Common myeloid progenitor, CD34-positive (primary cell): ENCODE results near the gene HLA-DPB1.
A peak's percentile ranks its signal among the peaks of the same experiment; 100 is the strongest.
"Not testable (repeated sequence)": the region's sequence is repeated elsewhere in the genome, so short reads cannot be mapped to it uniquely, and the experiment has no call there.

Source experiments
- CTCF ChIA-PET: fragments of 350-600 bp; sonication (Branson Sonifier 250); formaldehyde crosslinking; loops from one replicate; lab custom pipeline; 2021; ENCODE audit warnings: antibody characterized with exemption; lab: Charles Lee
- POLR2A ChIA-PET: fragments of 350-600 bp; sonication (Branson Sonifier 250); formaldehyde crosslinking; loops from one replicate; lab custom pipeline; 2021; ENCODE audit warnings: antibody characterized with exemption; lab: Charles Lee
- DNase-seq, 3 donors: peaks; one replicate each; pipeline versions ENCODE4 v3.0.0 to v3.0.0-alpha.2; 2013
- H3K27ac ChIP-seq, 2 experiments: 1 replicate in 1 of 2; 2 replicates in 1 of 2; pipeline ENCODE4 v1.7.0; 2013; ENCODE audit warnings: inconsistent platforms in 2 of 2, low read length in 2 of 2, mild to moderate bottlenecking in 2 of 2, low read depth in 1 of 2, moderate library complexity in 1 of 2; ENCODE audit not compliant: severe bottlenecking in 2 of 2, insufficient read depth in 1 of 2, poor library complexity in 1 of 2
- H3K27me3 ChIP-seq, 5 experiments: replicated peaks in 2 of 5; 1 replicate in 3 of 5; 2 replicates in 2 of 5; pipeline versions ENCODE4 v1.6.1 to v1.7.0; 2013; ENCODE audit warnings: low read length in 4 of 5, mild to moderate bottlenecking in 2 of 5, moderate library complexity in 2 of 5, inconsistent platforms in 1 of 5; ENCODE audit not compliant: insufficient read depth in 5 of 5, control insufficient read depth in 4 of 5
- H3K36me3 ChIP-seq, 4 experiments: 1 replicate in 2 of 4; 2 replicates in 2 of 4; pipeline versions ENCODE4 v1.6.1 to v1.7.0; 2013; ENCODE audit warnings: low read length in 3 of 4, control low read depth in 1 of 4, mild to moderate bottlenecking in 1 of 4; ENCODE audit not compliant: control insufficient read depth in 4 of 4, insufficient read depth in 4 of 4
- H3K4me1 ChIP-seq, 4 experiments: 1 replicate in 3 of 4; 2 replicates in 1 of 4; pipeline versions ENCODE4 v1.6.1 to v1.7.1; 2013; ENCODE audit warnings: low read length in 3 of 4, mild to moderate bottlenecking in 3 of 4, control low read depth in 1 of 4, inconsistent platforms in 1 of 4, moderate library complexity in 1 of 4; ENCODE audit not compliant: control insufficient read depth in 4 of 4, insufficient read depth in 4 of 4; ENCODE audit errors: control extremely low read depth in 1 of 4
- H3K4me3 ChIP-seq, 7 experiments: 1 replicate in 4 of 7; 2 replicates in 3 of 7; pipeline versions ENCODE4 v1.5.1 to v1.7.0; 2013; ENCODE audit warnings: mild to moderate bottlenecking in 7 of 7, low read length in 6 of 7, moderate library complexity in 6 of 7, inconsistent platforms in 2 of 7, low read depth in 2 of 7, control low read depth in 1 of 7; ENCODE audit not compliant: insufficient read depth in 4 of 7, control insufficient read depth in 1 of 7; ENCODE audit errors: extremely low read depth in 1 of 7
- H3K9me3 ChIP-seq, 5 experiments: 1 replicate in 4 of 5; 2 replicates in 1 of 5; pipeline versions ENCODE4 v1.6.1 to v1.7.1; 2013; ENCODE audit warnings: low read length in 4 of 5, mild to moderate bottlenecking in 2 of 5, inconsistent platforms in 1 of 5, low read depth in 1 of 5, moderate library complexity in 1 of 5; ENCODE audit not compliant: control insufficient read depth in 4 of 5, insufficient read depth in 2 of 5; ENCODE audit errors: control extremely low read depth in 1 of 5
- WGBS: methylation state at CpG from one replicate; pipeline ENCODE4 v1.1.5; 2013; ENCODE audit not compliant: insufficient coverage; 5-methylcytosine and 5-hydroxymethylcytosine counted together

The HLA-DPB1 gene

DNA sequence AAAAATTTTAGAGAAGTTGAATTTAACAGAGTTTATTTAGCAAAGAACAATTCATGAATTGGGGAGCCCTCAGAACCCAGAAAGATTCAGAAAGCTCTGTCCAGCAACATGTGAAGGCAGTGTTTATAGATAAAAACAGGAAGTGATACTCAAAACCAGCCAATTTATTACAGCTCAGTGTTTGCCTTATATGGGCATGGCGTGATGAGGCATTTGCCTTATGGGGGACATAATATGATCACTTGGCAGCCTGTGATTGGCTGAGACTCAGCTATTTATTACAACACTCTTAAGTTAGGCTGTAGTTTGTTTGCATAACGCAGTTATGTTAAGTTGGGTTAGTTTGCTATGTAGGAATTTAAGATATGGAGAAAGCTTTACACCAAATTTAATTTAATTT lies 13.8 kb upstream of the HLA-DPB1 start:
- POLR2A ChIA-PET: interaction anchor here (0.9 kb wide), 1 partner anchor 11 kb away, joined by 3 read pairs; no protein-coding TSS in a partner anchor
- Histone ChIP-seq H3K27me3 (no peaks in the 10 kb centered on the region), H3K36me3 (peaks cover 2 to 20% (median 14%) of the 10 kb centered on the region in 4 experiments), H3K9me3 (peaks cover 0 to 4% (median 0%) of the 10 kb centered on the region in 5 experiments), H3K4me3 (no peak overlapping the region), H3K27ac (no peak overlapping the region), H3K4me1 (peaks cover 0 to 8% (median 1%) of the 10 kb centered on the region in 4 experiments)
- CTCF ChIA-PET: interaction anchor here (1.1 kb wide), 1 partner anchor 13 kb away, joined by 3 read pairs; no protein-coding TSS in a partner anchor
- peak; percentile 56 to 83 (median 82) for DNase-seq
- WGBS: no CpG with 5 or more reads among the region's 2 CpGs

- H3K4me3 ChIP-seq, H3K27me3 ChIP-seq, DNase-seq, H3K27ac ChIP-seq, POLR2A ChIA-PET, H3K9me3 ChIP-seq, H3K4me1 ChIP-seq: not testable (repeated sequence)
- peaks cover 2 to 35% (median 24%) of the 10 kb centered on the region in 4 experiments for H3K36me3 ChIP-seq
- 100% methylated on average over 1 of the region's 5 CpGs for WGBS
- CTCF ChIA-PET: interaction anchor here (0.9 kb wide), 1 partner anchor 104 kb away, joined by 3 read pairs; no protein-coding TSS in a partner anchor
Observed at GRCh38 chr6:33063435-33063834, 12.4 kb upstream of the HLA-DPB1 start.

DNA sequence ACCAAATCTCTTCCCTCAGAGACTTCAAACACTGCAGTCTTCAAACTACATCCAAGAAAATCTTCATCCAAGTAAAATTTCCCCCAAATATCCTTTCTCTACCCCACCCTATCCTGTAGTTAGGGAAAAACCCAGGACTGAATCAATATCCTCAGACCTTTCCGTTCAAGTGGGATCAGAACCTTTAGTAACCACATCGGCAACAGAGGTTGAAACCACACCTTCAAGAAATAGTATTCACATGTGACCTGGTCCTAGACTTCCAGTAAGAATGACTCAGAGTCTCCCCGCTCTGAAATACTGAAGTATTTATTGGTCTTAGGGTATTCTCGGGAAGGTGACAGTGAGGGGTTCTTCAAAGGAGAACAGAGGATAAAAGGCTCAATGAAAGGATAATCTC lies 11.1 kb upstream of the HLA-DPB1 start:
- Histone ChIP-seq H3K9me3 (peaks cover 0 to 7% (median 2%) of the 10 kb centered on the region in 5 experiments), H3K27ac (no peak overlapping the region), H3K27me3 (no peaks in the 10 kb centered on the region), H3K36me3 (peaks cover 6 to 47% (median 35%) of the 10 kb centered on the region in 4 experiments), H3K4me3 (no peak overlapping the region), H3K4me1 (peaks cover 0 to 4% (median 0%) of the 10 kb centered on the region in 4 experiments)
- no peak for DNase-seq
- 60% methylated on average over 1 of the region's 4 CpGs for WGBS
- CTCF ChIA-PET: interaction anchor here (1.3 kb wide), 1 partner anchor 11 kb away, joined by 5 read pairs; the partner anchor contains the start of gene HLA-DPB1
- POLR2A ChIA-PET: no interaction called here

- Histone ChIP-seq H3K4me3 (no peak overlapping the region), H3K27ac (no peak overlapping the region), H3K9me3 (peaks cover 0 to 7% (median 2%) of the 10 kb centered on the region in 5 experiments), H3K4me1 (peaks cover 0 to 10% (median 0%) of the 10 kb centered on the region in 4 experiments), H3K36me3 (peaks cover 6 to 50% (median 37%) of the 10 kb centered on the region in 4 experiments), H3K27me3 (no peaks in the 10 kb centered on the region)
- no peak for DNase-seq
- ChIA-PET POLR2A (no interaction called here), CTCF (interaction anchor here (0.9 to 1.3 kb wide), 2 partner anchors 10 to 20 kb away, joined by 3 to 5 read pairs; partner anchors contain the start of gene HLA-DPB1)
- 60% methylated on average over 1 of the region's 4 CpGs for WGBS
Observed at GRCh38 chr6:33065312-33065711, 10.5 kb upstream of the HLA-DPB1 start.

GRCh38 chr6:33066917-33067521 lies 8.8 kb upstream of the HLA-DPB1 start:
- no peak overlapping the region for H3K4me3 ChIP-seq
- peaks cover 0 to 7% (median 2%) of the 10 kb centered on the region in 5 experiments for H3K9me3 ChIP-seq
- ChIA-PET POLR2A (no interaction called here), CTCF (interaction anchor here (0.8 to 1.8 kb wide), 2 partner anchors 49 to 52 kb away, joined by 3 to 7 read pairs; no protein-coding TSS in a partner anchor)
- H3K27me3 ChIP-seq: no peaks in the 10 kb centered on the region
- WGBS: no CpG with 5 or more reads among the region's 3 CpGs
- H3K27ac ChIP-seq: no peak overlapping the region
- H3K36me3 ChIP-seq: peaks cover 6 to 50% (median 37%) of the 10 kb centered on the region in 4 experiments
- H3K4me1 ChIP-seq: peaks cover 0 to 25% (median 12%) of the 10 kb centered on the region in 4 experiments
- DNase-seq: no peak

- Histone ChIP-seq H3K36me3 (peaks cover 6 to 50% (median 39%) of the 10 kb centered on the region in 4 experiments), H3K4me1 (peaks cover 6 to 44% (median 27%) of the 10 kb centered on the region in 4 experiments), H3K4me3 (no peak overlapping the region), H3K27me3 (no peaks in the 10 kb centered on the region), H3K9me3 (peaks cover 0 to 7% (median 2%) of the 10 kb centered on the region in 5 experiments), H3K27ac (no peak overlapping the region)
- DNase-seq: no peak
- ChIA-PET POLR2A (no interaction called here), CTCF (interaction anchor here (0.7 to 6.5 kb wide), 3 partner anchors 9 to 53 kb away, joined by 4 to 55 read pairs (median 4); no protein-coding TSS in a partner anchor)
- WGBS: 78% methylated on average over 9 of the region's 10 CpGs
Observed at GRCh38 chr6:33069021-33069738, 6.6 kb upstream of the HLA-DPB1 start.
